Measurements from ENCODE around the gene DIO2.

GRCh38 chr14:80202888-80203562, 8.3 kb downstream of the DIO2 start:
- TF ChIP-seq SP1 (IDR thresholded peaks at IDR 0.05) (no peak), FOXA1 (IDR thresholded peaks at IDR 0.05) (no peak), NFRKB (IDR thresholded peaks at IDR 0.05) (no peak), BHLHE40 (IDR thresholded peaks at IDR 0.05; ENCODE audit: borderline replicate concordance) (no peak), HDGF (IDR thresholded peaks at IDR 0.05; ENCODE audit: borderline replicate concordance) (no peak), SUZ12 (IDR thresholded peaks at IDR 0.05) (no peak), ARNT (IDR thresholded peaks at IDR 0.05) (no peak)

Data from HEK293T (cell line).